GM19455 (cell line): Measurements from ENCODE around the gene STMP1.

Experiments
- ATAC-seq: cut with Tn5 transposase; IDR thresholded peaks from one replicate; pipeline ENCODE4 v1.9.1; 2021; ENCODE audit not compliant: unreplicated experiment

Gene STMP1

DNA sequence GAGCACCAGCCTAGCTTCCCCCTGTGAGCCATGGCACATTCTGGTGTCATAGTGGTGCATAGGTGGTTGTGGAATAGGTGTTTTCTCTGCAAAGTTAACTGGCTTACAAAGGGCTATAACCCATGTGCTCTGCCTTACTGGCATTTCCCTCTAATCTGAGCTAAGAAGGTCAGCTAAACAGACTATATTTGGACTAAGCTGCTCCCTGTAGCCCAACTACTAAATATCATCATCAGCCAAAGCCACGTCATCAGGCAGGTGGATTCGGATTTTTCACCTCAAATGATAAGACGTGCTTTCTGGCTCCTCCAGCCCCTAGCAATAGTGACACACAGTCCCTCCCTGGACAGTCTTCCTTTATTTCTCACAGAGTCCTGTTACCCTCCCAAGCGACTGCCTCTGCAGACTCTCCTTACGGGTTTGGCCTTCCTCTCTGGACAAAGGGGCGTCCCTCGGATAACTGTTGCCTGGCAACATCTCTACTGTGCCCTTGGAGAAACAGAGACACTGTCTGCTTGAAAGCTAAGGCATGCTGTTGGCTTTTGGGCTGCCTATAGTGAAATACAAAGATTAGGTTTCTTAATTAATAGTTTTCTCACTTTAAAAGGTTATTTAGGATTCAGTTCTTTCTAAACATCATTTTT lies 56.6 kb downstream of the STMP1 start:
- no peak for ATAC-seq

DNA sequence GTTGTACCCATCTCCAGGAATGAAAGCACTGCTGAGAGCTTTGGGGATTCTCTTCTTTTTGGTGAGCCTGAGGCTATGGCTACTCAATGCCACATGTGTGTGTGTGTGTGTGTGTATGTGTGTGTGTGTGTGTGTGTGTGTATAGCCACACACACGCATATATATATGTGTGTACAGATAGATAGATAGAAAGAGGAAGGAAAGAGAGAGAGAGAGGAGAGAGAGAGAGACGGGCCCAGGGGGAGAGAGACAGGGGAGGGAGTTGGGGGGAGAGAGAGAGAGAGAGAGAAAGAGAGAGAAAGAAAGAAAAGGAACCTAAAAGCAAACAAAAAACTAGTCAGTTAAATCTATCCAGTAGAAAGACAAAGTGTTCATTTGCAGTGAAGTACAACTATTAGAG lies 57.4 kb downstream of the STMP1 start:
- ATAC-seq, result no peak

DNA sequence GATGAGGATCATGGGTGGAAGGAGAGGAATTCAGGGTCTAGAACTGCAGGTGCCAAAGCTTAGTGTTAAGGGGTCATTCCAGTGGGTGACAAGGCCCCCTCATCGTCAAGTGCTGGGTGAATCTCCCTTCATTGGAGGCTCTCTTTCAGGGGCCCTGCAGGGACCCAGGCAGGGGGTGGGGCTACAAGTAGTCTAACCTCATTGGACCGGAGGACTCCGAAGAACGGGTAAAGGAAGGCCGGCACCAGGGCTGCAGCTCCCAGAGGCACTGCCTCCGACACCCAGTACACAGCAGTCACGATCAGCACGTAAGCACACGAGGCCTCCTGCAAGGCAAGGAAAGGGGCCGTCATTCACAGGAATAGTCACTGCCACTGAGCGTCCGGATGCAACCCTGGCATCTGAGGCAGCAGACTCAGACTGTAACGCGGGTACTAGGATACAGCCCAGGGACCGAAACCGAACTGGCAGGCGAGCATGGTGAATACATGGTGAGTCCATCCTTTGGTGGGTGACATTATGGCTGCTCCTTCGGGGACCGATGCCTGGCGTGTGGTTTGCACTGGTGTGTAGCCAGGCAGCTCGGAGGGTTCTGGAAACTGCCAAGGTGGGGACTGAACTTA lies 59.0 kb downstream of the STMP1 start:
- ATAC-seq, result no peak

DNA sequence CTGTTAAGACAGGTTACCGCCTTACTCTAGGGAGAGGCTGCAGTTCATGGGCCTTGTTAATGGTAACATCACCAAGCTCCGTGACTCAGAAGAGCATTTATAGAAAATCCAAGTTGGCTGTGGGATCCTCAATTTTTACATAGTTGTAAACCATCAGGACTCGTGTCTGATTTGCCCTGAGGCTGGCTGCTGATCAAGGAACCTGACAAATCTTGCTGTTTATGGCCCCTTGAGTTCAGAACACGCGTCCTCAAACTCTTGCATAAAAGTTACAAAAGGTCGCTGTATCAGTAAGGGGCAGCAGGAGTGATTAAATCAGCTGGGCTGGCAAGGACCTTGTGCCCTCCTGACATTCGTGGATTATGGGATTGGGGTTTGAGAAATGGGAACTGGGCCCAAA lies 61.1 kb downstream of the STMP1 start:
- ATAC-seq, result no peak
